Measurements from ENCODE around the gene OTUD6A.
"Not testable (repeated sequence)": the region's sequence is repeated elsewhere in the genome, so short reads cannot be mapped to it uniquely, and the experiment has no call there.

Gene OTUD6A

GRCh38 chrX:70049925-70050324 lies 12.3 kb upstream of the OTUD6A start, which contains the start of gene AWAT2:
Gene AWAT2, minus strand, starts transcription at chrX:70049938. Its CDS starts 6 bp downstream, at chrX:70049932.
- no peak for DNase-seq

- DNase-seq = no peak
Observed at GRCh38 chrX:70052895-70053615, 9.2 kb upstream of the OTUD6A start.

- DNase-seq = no peak
Observed at GRCh38 chrX:70054391-70054790, 7.9 kb upstream of the OTUD6A start.

GRCh38 chrX:70062961-70063550 lies 799 bp downstream of the OTUD6A start:
- no peak for DNase-seq

- no peak for DNase-seq
Observed at GRCh38 chrX:70066646-70067045, 4.4 kb downstream of the OTUD6A start.

GRCh38 chrX:70079297-70079696 lies 17.0 kb downstream of the OTUD6A start:
- no peak for DNase-seq

- DNase-seq = no peak
Observed at GRCh38 chrX:70079870-70080269, 17.6 kb downstream of the OTUD6A start.

GRCh38 chrX:70082723-70083122 lies 20.5 kb downstream of the OTUD6A start:
- DNase-seq = no peak

- no peak for DNase-seq
Observed at GRCh38 chrX:70084592-70085240, 22.5 kb downstream of the OTUD6A start.

GRCh38 chrX:70087857-70088630 lies 25.8 kb downstream of the OTUD6A start:
- DNase-seq = no peak

- DNase-seq = no peak
Observed at GRCh38 chrX:70088751-70089150, 26.5 kb downstream of the OTUD6A start.

- no peak for DNase-seq
Observed at GRCh38 chrX:70089604-70090297, 27.5 kb downstream of the OTUD6A start.

- peak; percentile 2 for DNase-seq
Observed at GRCh38 chrX:70092247-70092646, 30.0 kb downstream of the OTUD6A start.

GRCh38 chrX:70096052-70096451 lies 33.8 kb downstream of the OTUD6A start:
- no peak for DNase-seq

- DNase-seq = no peak
Observed at GRCh38 chrX:70105229-70105628, 43.0 kb downstream of the OTUD6A start.

GRCh38 chrX:70111436-70112026 lies 49.3 kb downstream of the OTUD6A start:
- DNase-seq = not testable (repeated sequence)
